ENCODE data around the gene ACSL5. TPM values are rescaled to one million over a fixed set of nuclear protein-coding genes. Genes with fewer than 3 reads are reported as not detected.

The ACSL5 gene
- total and polyA plus RNA-seq, 3 experiments from 2014 or later, result 53.3 to 85.5 (median 53.7) TPM

DNA sequence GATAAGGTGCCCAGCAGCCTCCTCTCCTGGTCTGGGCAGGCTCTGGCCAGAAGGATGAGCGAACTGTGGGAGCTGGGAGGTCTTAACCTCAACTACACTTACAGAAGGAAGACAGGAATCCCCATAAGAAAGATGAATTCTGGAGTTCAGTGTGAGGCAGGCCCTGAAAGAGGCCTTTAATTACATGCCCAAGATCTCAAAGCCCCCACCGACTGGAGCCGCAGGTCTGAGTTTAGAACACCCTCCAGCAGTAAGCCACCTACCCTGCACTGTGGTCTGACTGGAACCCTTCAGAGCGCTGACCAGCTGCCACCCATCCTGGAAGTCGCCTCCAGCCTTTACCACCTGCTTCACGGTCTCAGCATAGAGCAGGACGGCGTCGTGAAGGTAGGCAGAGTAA lies 28.2 kb upstream of the ACSL5 start:
- Mint-ChIP-seq H3K27ac (no peak overlapping the region), H3K36me3 (no peaks in the 10 kb centered on the region), H3K27me3 (no peaks in the 10 kb centered on the region), H3K4me3 (no peak overlapping the region), H3K4me1 (peaks cover 4 to 5% (median 5%) of the 10 kb centered on the region in 3 donors), H3K9me3 (no peaks in the 10 kb centered on the region)
- H3K4me3 ChIP-seq (ENCODE audit: low read length), result no peak overlapping the region
- no peaks in the 10 kb centered on the region for H3K9me3 ChIP-seq (ENCODE audit: low read length)
- no peaks in the 10 kb centered on the region for H3K36me3 ChIP-seq (ENCODE audit: insufficient read depth, low read length)
- H3K27ac ChIP-seq (ENCODE audit: low read depth, low read length), result no peak overlapping the region
- no peaks in the 10 kb centered on the region for H3K27me3 ChIP-seq (ENCODE audit: insufficient read depth, low read length, poor library complexity, severe bottlenecking)
- ChIA-PET CTCF (no interaction called here), POLR2A (no interaction called here)
- H3K4me1 ChIP-seq (ENCODE audit: insufficient read depth, low read length), result no peaks in the 10 kb centered on the region
- no peak for DNase-seq

DNA sequence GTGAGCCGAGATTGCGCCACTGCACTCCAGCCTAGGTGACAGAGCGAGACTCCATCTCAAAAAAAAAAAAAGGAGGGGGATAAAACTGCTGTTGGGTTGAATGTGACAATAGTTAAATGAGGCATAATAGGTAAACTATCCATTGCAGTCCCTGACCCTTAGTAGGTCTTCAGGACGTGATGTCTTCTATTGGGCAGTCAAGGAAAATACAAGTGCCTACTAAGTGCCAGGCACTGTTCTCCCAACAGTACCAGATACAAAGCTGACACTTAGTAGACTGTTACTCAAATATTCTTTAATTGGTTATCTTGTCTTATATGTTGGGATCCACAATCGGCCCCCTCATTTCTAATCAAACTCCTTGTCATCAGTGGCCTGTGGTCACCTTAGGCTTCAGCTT lies 27.1 kb upstream of the ACSL5 start:
- no peaks in the 10 kb centered on the region for H3K36me3 Mint-ChIP-seq
- Histone ChIP-seq H3K27me3 (ENCODE audit: insufficient read depth, low read length, poor library complexity, severe bottlenecking) (no peaks in the 10 kb centered on the region), H3K9me3 (ENCODE audit: low read length) (no peaks in the 10 kb centered on the region), H3K4me1 (ENCODE audit: insufficient read depth, low read length) (no peaks in the 10 kb centered on the region), H3K27ac (ENCODE audit: low read depth, low read length) (no peak overlapping the region), H3K36me3 (ENCODE audit: insufficient read depth, low read length) (no peaks in the 10 kb centered on the region), H3K4me3 (ENCODE audit: low read length) (no peak overlapping the region)
- ChIA-PET POLR2A (interaction anchor here (0.7 kb wide), 1 partner anchor 38 kb away, joined by 4 read pairs; no protein-coding TSS in a partner anchor), CTCF (interaction anchor here (0.6 to 1.1 kb wide), 2 partner anchors 12 to 110 kb away, joined by 3 read pairs; no protein-coding TSS in a partner anchor)
- no peak for DNase-seq
- H3K9me3 Mint-ChIP-seq, result no peaks in the 10 kb centered on the region
- H3K27ac Mint-ChIP-seq, result no peak overlapping the region
- no peaks in the 10 kb centered on the region for H3K27me3 Mint-ChIP-seq
- no peak overlapping the region for H3K4me3 Mint-ChIP-seq
- peaks cover 4 to 5% (median 5%) of the 10 kb centered on the region in 3 donors for H3K4me1 Mint-ChIP-seq

DNA sequence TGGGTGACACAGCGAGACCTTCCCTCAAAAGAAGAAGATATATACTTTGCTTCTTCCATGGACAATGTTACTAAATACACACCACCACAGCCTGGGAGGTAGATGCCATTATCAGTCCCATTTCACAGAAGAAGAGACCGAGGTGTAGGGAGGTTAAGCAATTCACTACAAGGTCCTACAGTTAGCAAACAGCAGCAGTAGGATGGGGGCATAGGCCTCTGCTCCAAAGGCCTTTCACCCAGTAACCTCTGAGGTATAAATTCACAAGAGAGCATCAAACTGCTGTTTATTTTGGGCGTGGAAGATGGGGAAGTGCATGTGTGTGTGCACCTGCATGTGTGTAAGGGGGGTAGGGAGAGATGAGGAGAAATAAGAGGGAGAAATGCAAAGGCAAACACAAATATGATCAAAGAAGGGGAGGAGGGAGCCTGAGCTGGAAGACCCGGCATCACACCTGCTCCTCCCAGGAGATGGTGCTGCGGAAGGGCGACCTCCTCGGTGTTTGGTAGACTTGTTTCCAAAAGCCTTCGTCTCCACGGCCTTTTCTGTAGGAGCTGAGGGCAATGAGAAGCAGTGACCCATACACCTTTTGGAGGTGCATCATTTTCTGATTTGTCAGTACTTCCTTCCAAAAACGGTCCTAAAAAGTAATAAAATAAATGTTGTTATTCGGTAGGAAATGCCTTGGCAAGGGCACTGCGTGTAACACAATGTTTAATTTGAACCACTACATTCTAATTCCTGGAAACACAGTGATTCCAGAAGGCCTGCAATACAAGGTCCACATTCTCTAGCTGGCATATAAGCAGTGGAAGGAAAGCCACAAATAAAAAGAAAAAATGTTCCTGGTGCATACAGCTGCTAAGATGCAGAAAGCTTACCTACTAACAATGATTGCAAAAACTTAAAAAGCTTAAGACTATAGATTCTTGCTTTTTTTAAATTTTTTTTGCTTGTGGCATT lies 25.9 kb upstream of the ACSL5 start:
- no peak overlapping the region for H3K27ac ChIP-seq (ENCODE audit: low read depth, low read length)
- Mint-ChIP-seq H3K4me1 (peaks cover 4 to 5% (median 5%) of the 10 kb centered on the region in 3 donors), H3K27me3 (no peaks in the 10 kb centered on the region), H3K27ac (peak overlapping the region in 1 of 8 donors; percentile 68), H3K36me3 (no peaks in the 10 kb centered on the region), H3K9me3 (no peaks in the 10 kb centered on the region), H3K4me3 (no peak overlapping the region)
- H3K9me3 ChIP-seq (ENCODE audit: low read length), result no peaks in the 10 kb centered on the region
- H3K4me3 ChIP-seq (ENCODE audit: low read length), result no peak overlapping the region
- DNase-seq, result no peak
- no peaks in the 10 kb centered on the region for H3K4me1 ChIP-seq (ENCODE audit: insufficient read depth, low read length)
- no peaks in the 10 kb centered on the region for H3K27me3 ChIP-seq (ENCODE audit: insufficient read depth, low read length, poor library complexity, severe bottlenecking)
- CTCF ChIA-PET, result interaction anchor here (1.0 to 1.1 kb wide), 2 partner anchors 12 to 14 kb away, joined by 3 read pairs; no protein-coding TSS in a partner anchor
- no peaks in the 10 kb centered on the region for H3K36me3 ChIP-seq (ENCODE audit: insufficient read depth, low read length)
- POLR2A ChIA-PET, result no interaction called here

DNA sequence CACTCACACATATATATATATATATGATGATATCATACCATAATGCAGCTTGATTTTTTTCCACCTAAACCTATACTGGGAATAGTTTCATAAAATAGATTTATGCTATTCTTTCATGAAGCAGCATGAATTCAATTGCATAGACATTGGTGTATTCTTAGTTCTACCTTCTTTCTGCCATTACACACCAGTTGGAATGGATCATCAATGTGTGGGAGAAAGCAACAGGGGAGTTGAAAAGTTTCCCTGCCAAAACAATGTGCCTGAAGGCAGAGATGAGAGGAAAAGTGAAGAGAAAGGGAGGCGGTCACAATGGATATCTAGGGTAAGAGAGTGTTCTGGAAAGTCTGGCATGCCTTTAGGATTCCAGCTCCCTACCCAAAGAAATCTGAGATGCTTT lies 25.2 kb upstream of the ACSL5 start:
- H3K36me3 ChIP-seq (ENCODE audit: insufficient read depth, low read length), result no peaks in the 10 kb centered on the region
- CTCF ChIA-PET, result interaction anchor here (1.0 kb wide), 1 partner anchor 12 kb away, joined by 3 read pairs; no protein-coding TSS in a partner anchor
- no peaks in the 10 kb centered on the region for H3K27me3 ChIP-seq (ENCODE audit: insufficient read depth, low read length, poor library complexity, severe bottlenecking)
- no peak for DNase-seq
- no peak overlapping the region for H3K4me3 ChIP-seq (ENCODE audit: low read length)
- POLR2A ChIA-PET, result no interaction called here
- no peaks in the 10 kb centered on the region for H3K9me3 Mint-ChIP-seq
- H3K9me3 ChIP-seq (ENCODE audit: low read length), result no peaks in the 10 kb centered on the region
- no peaks in the 10 kb centered on the region for H3K27me3 Mint-ChIP-seq
- no peaks in the 10 kb centered on the region for H3K4me1 ChIP-seq (ENCODE audit: insufficient read depth, low read length)
- no peak overlapping the region for H3K27ac ChIP-seq (ENCODE audit: low read depth, low read length)
- H3K4me1 Mint-ChIP-seq, result peaks cover 4 to 5% (median 5%) of the 10 kb centered on the region in 3 donors
- no peak overlapping the region for H3K27ac Mint-ChIP-seq
- no peak overlapping the region for H3K4me3 Mint-ChIP-seq
- no peaks in the 10 kb centered on the region for H3K36me3 Mint-ChIP-seq

DNA sequence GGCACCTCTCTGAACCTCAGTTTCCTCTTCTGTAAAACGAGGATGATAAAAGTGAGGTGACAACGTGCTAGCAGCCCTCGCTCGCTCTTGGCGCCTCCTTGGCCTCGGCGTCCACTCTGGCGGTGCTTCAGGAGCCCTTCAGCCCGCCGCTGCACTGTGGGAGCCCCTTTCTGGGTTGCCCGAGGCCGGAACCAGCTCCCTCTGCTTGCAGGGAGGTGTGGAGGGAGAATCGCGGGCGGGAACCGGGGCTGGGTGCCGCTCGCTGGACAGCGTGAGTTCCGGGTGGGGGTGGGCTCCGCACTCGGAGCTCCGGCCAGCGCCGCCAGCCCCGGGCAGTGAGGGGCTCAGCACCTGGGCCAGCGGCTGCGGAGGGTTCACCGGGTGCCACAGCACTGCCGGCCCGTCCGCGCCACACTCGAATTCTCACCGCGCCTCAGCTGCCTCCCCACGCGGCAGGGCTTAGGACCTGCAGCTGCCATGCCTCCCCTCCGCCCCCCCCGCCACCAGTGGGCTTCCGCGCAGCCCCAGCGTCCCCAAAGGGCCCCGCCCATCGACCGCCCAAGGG lies 24.3 kb upstream of the ACSL5 start:
- no peak for DNase-seq
- H3K27ac Mint-ChIP-seq, result no peak overlapping the region
- Histone ChIP-seq H3K9me3 (ENCODE audit: low read length) (no peaks in the 10 kb centered on the region), H3K4me1 (ENCODE audit: insufficient read depth, low read length) (no peaks in the 10 kb centered on the region), H3K27me3 (ENCODE audit: insufficient read depth, low read length, poor library complexity, severe bottlenecking) (no peaks in the 10 kb centered on the region), H3K27ac (ENCODE audit: low read depth, low read length) (no peak overlapping the region), H3K36me3 (ENCODE audit: insufficient read depth, low read length) (no peaks in the 10 kb centered on the region), H3K4me3 (ENCODE audit: low read length) (no peak overlapping the region)
- H3K27me3 Mint-ChIP-seq, result no peaks in the 10 kb centered on the region
- ChIA-PET CTCF (interaction anchor here (0.9 kb wide), 1 partner anchor 74 kb away, joined by 3 read pairs; no protein-coding TSS in a partner anchor), POLR2A (no interaction called here)
- H3K36me3 Mint-ChIP-seq, result no peaks in the 10 kb centered on the region
- H3K4me1 Mint-ChIP-seq, result peaks cover 4 to 5% (median 5%) of the 10 kb centered on the region in 3 donors
- no peaks in the 10 kb centered on the region for H3K9me3 Mint-ChIP-seq
- no peak overlapping the region for H3K4me3 Mint-ChIP-seq

DNA sequence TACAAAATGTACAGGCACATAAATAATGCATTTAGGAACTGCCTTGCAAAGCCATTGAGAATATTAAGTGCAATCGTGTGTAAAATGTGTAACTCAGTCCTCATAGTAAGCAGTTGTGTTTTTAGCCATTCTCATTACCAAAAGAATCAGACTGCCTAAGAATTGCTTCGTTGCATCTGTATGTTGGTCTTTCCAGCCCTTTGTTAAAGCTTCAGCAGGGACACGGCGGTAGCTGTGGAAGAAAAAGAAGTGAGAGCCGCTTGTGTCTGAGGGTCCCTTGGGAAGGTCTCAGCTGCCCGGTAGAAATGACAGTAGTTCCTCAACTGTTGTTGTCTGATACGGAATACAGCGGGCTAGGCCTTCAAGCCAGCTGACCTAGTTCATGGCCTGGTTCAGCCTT lies 22.8 kb upstream of the ACSL5 start:
- Histone ChIP-seq H3K9me3 (ENCODE audit: low read length) (no peaks in the 10 kb centered on the region), H3K27ac (ENCODE audit: low read depth, low read length) (no peak overlapping the region), H3K4me1 (ENCODE audit: insufficient read depth, low read length) (no peaks in the 10 kb centered on the region), H3K27me3 (ENCODE audit: insufficient read depth, low read length, poor library complexity, severe bottlenecking) (no peaks in the 10 kb centered on the region), H3K36me3 (ENCODE audit: insufficient read depth, low read length) (no peaks in the 10 kb centered on the region), H3K4me3 (ENCODE audit: low read length) (no peak overlapping the region)
- Mint-ChIP-seq H3K4me3 (no peak overlapping the region), H3K27ac (no peak overlapping the region), H3K27me3 (no peaks in the 10 kb centered on the region), H3K9me3 (no peaks in the 10 kb centered on the region), H3K36me3 (no peaks in the 10 kb centered on the region), H3K4me1 (no peaks in the 10 kb centered on the region)
- ChIA-PET POLR2A (no interaction called here), CTCF (no interaction called here)
- no peak for DNase-seq

DNA sequence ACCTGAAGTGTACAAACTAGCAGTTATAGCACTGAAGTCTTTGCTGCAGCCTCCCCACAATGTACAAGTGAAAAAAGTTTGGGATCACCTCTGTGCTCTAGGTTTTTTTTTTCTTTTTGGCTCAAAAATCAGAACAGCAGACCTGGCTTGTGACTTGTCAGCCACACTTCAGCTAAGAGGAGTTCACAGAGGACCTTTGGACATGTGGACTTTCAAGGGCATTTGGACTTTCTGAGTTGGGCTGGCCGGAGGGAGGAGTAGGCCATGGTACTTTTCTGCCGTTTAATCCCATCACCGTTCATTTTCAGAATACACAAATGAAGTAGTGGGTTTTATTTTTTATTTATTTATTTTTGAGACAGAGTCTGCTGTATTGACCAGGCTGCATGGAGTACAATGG lies 21.9 kb upstream of the ACSL5 start:
- CTCF ChIA-PET, result no interaction called here
- no peak overlapping the region for H3K4me3 ChIP-seq (ENCODE audit: low read length)

DNA sequence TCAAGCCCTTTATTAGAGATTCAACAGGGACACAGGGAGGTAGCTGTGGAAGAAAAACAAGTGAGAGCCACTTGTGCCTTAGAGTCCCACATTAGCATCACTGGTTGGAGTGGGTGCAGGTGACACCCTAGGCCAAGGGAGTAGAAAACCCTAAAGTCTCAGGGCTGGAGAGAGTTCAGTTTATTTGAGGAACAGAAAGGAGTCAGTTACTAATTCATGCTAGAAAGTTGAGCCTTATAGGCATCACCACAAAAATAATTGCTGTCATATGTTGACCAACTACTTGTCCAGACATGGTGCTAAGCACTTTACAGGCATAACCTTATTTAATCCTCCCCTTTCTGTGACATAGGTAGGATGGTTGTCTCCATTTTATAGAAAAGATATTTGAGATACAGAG lies 20.9 kb upstream of the ACSL5 start:
- Histone ChIP-seq H3K27me3 (ENCODE audit: insufficient read depth, low read length, poor library complexity, severe bottlenecking) (no peaks in the 10 kb centered on the region), H3K4me3 (ENCODE audit: low read length) (no peak overlapping the region), H3K9me3 (ENCODE audit: low read length) (no peaks in the 10 kb centered on the region), H3K27ac (ENCODE audit: low read depth, low read length) (no peak overlapping the region), H3K4me1 (ENCODE audit: insufficient read depth, low read length) (no peaks in the 10 kb centered on the region), H3K36me3 (ENCODE audit: insufficient read depth, low read length) (no peaks in the 10 kb centered on the region)
- H3K27me3 Mint-ChIP-seq, result no peaks in the 10 kb centered on the region
- H3K4me3 Mint-ChIP-seq, result no peak overlapping the region
- CTCF ChIA-PET, result no interaction called here
- POLR2A ChIA-PET, result no interaction called here
- H3K36me3 Mint-ChIP-seq, result no peaks in the 10 kb centered on the region
- no peak for DNase-seq
- no peaks in the 10 kb centered on the region for H3K9me3 Mint-ChIP-seq
- no peak overlapping the region for H3K27ac Mint-ChIP-seq
- H3K4me1 Mint-ChIP-seq, result no peaks in the 10 kb centered on the region

More for the DNA sequence above, 21.9 kb upstream of the ACSL5 start:
- DNase-seq, result no peak
- no peaks in the 10 kb centered on the region for H3K9me3 Mint-ChIP-seq
- no peak overlapping the region for H3K4me3 Mint-ChIP-seq
- no peaks in the 10 kb centered on the region for H3K4me1 Mint-ChIP-seq
- no peaks in the 10 kb centered on the region for H3K36me3 Mint-ChIP-seq
- Histone ChIP-seq H3K36me3 (ENCODE audit: insufficient read depth, low read length) (no peaks in the 10 kb centered on the region), H3K4me1 (ENCODE audit: insufficient read depth, low read length) (no peaks in the 10 kb centered on the region), H3K27ac (ENCODE audit: low read depth, low read length) (no peak overlapping the region), H3K27me3 (ENCODE audit: insufficient read depth, low read length, poor library complexity, severe bottlenecking) (no peaks in the 10 kb centered on the region), H3K9me3 (ENCODE audit: low read length) (no peaks in the 10 kb centered on the region)
- H3K27ac Mint-ChIP-seq, result no peak overlapping the region
- H3K27me3 Mint-ChIP-seq, result no peaks in the 10 kb centered on the region
- POLR2A ChIA-PET, result no interaction called here
